C4-2B (cell line): Measurements from ENCODE around the gene NKAPL.

Source experiments
- CTCF ChIP-seq: fragments of 450-650 bp; conservative IDR thresholded peaks from 2 replicates; pipeline ENCODE4 v1.5.1; 2017; ENCODE audit warnings: mild to moderate bottlenecking
- ZFX ChIP-seq: fragments of 450-650 bp; IDR thresholded peaks from 2 replicates; pipeline ENCODE4 v1.6.1; 2017

GRCh38 chr6:28267695-28268059 is 8.6 kb downstream of the NKAPL start:
- no peak for TF ChIP-seq CTCF
- TF ChIP-seq ZFX: no peak
